H54 (cell line): Measurements from ENCODE around the gene CREB3L1.

Source experiments
- DNase-seq: peaks from one replicate; pipeline ENCODE4 v3.0.0; 2011; ENCODE audit warnings: low spot score, mixed read lengths; ENCODE audit not compliant: insufficient read length
- FAIRE-seq: peaks from 3 replicates; lab custom pipeline; 2011; peaks lifted over from hg19 to GRCh38; lab: Jason Lieb, UNC
- POLR2A ChIP-seq: IDR thresholded peaks from 2 replicates; pipeline ENCODE4 v1.6.1; 2011; ENCODE audit warnings: low read depth, mild to moderate bottlenecking, low read length

Gene CREB3L1

GRCh38 chr11:46277622-46278386 lies at the start of gene CREB3L1:
CREB3L1 (plus strand) TSS chr11:46277662; CDS start chr11:46278112, 450 bp downstream.
- FAIRE-seq (no peak), DNase-seq (no peak)
- TF ChIP-seq POLR2A: peak; percentile 86

DNA sequence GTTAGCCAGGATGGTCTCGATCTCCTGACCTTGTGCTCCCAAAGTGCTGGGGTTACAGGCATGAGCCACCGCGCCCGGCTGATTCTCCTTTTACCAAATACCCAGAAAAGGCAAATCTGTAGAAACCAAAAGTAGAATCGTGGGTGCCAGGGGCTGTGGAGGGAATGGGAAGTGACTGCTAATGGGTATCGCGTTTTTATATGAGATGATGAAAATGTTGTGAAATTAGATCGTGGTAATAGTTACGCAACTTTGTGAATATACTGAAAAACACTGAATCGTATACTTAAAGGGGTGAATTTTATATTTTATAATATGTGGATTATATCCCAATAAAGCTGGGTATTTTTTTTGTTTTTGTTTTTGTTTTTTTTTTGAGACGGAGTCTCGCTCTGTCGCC lies 48.2 kb upstream of the CREB3L1 start:
- no peak for FAIRE-seq
- no peak for DNase-seq
- no peak for TF ChIP-seq POLR2A

DNA sequence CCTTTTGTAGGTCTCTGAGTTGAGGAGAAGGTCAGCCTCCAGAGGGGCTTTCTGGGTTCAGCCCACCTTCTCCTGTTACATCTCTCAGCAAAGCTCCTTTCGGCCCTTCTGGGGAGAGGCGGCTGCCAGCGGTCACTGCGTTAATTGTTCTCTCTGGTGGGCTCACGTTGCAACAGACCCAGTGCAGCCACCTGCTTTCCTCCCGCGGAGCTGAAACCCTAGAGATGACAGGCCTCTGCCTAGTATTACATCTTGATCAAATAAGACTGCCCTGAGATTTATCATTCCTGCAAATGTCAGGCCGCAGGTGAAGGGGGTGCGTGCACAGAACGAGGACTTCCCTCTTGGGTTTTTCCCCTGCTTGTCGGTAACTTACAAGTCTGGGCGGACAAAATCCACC lies 43.2 kb upstream of the CREB3L1 start:
- no peak for TF ChIP-seq POLR2A
- FAIRE-seq (no peak), DNase-seq (no peak)

DNA sequence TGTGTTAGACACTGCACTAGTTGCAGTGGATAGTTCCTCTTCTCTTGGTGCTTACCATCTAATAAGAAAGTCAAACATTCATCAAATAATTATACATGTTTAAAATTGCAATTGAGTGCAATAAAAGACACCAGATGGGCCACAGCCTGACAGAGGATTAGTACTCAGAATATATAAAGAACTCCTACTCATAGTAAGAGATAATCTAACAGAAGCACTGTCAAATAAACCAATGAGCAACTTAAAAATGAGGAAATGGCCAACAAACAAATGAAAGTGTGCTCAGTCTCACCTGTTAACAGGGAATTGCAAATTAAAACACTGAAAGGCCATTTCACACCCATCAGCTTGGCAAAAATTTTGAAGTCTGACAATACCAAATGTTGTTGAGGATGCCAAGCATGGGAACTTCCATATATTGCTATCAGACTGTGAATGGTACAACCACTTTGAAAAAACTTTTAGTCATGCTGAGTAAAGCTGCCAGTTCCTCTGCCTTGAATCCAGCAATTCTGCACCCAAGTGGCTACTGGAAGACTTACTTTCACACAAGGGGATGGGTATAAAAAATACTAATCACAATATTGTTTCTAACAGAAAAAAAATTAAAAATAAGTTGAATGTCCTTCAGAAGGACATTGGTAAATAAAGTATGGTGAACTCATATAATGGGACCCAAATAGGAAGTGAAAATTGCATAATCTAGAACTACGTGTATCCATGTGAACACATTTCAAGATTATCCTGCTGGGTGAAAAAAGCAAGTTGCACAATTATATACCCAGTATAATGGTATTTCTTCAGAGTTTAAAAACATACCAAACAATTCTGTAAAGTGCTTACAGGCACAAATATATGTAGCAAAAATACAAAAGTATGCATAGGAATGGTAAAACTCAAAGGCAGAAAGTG lies 41.4 kb upstream of the CREB3L1 start:
- FAIRE-seq (no peak), DNase-seq (no peak)
- TF ChIP-seq POLR2A: no peak

DNA sequence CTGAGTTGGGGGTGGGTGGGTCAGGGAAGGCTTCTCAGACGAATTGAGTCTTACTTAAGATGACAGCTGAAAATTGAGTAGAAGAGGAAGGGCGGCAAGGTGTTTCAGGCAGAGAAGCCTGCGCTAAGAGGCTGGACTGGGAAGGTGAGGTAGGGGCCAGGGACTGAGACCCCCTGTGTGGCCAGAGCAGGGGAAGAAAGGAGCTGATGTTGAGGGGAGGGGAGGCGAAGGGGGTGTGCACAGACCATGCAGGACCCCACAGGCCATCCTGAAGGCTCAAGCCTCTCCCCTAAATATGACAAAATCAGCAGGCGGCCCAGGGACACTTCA lies 40.6 kb upstream of the CREB3L1 start:
- FAIRE-seq: no peak
- no peak for TF ChIP-seq POLR2A
- no peak for DNase-seq

GRCh38 chr11:46237248-46238077 lies 40.0 kb upstream of the CREB3L1 start:
- peak; percentile 87 for FAIRE-seq
- DNase-seq: peak; percentile 93
- peak; percentile 75 for TF ChIP-seq POLR2A

GRCh38 chr11:46238078-46238966 lies 39.1 kb upstream of the CREB3L1 start:
- no peak for FAIRE-seq
- DNase-seq: no peak
- 0 out of 2 replicates have a peak, but pooled peaks have one; percentile 2 for TF ChIP-seq POLR2A

DNA sequence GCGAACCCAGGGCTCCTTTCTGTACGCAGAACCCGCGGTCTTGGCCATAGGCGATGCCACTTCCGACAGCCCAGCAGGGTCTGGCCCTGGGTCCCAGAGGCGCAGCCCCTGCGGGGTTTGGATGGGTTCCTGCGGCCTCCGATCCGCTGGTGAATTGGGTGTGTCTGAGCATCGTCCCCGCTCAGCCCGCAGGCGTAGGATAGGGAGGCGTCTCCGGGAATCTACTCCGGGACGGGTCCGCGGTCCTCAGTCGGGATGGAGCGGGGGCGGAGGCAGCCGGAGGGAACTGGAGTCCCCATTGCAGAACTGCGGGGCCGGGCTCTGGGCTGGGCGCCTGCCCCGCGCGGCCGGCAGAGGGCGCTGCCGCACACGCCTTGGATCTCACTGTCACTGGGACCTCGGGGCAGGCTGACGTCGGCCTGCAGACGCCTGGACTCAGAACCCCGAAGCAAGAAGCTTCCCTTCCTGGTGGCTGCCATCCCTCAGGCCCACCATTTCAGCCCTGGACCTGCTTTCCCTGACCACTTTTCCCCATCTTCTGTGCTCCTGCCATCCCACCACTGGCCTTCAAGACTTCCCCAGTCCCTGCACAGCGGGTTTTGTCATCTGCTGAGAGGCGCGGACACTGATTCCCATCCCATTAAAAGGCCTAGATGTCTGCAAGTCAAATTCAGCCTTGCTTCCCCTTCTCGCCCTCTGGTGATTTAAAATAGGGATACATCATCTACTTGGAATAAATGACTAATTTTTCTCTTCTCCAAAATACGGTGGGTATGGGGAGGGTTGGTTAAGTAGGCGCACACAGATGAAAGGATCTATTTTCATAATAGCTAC lies 38.3 kb upstream of the CREB3L1 start:
- FAIRE-seq (no peak), DNase-seq (peak; percentile 93)
- no peak for TF ChIP-seq POLR2A

- FAIRE-seq (no peak), DNase-seq (no peak)
- no peak for TF ChIP-seq POLR2A
These were observed 37.7 kb upstream of the CREB3L1 start for GRCh38 chr11:46239801-46240061.

DNA sequence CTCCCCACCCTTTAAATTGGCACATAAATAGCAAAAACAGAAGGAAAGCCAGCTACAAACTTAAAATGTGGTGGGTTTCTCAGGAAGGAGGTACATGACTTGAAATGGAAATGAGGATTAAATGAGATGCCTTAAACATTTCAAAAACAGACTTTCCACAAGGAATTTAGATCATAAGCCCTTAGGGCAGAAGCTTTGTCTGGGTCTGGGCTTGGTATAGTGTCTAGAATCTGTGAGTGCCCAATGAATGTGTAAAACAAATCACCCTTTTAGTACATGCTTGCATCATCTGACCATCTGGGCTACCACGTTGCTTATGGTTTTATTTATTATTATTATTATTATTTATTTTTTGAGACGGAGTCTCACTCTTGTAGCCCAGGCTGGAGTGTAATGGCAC lies 37.1 kb upstream of the CREB3L1 start:
- TF ChIP-seq POLR2A: no peak
- DNase-seq: no peak
- no peak for FAIRE-seq

DNA sequence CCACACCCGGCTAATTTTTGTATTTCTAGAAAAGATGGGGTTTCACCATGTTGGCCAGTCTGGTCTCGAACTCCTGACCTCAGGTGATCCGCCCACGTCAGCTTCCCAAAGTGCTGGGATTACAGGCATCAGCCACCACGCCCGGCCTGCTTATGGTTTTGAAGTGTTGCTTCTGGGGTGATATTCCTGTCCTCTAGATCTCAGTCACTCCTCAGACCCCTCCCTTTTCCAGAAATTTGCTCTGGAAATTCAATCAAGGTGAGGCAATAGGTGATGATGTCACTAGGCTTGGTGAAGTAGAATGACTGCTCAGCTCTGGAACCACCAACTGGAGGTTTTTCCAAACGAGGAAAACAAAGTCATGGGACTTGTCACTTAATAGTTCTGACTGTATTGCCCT lies 36.6 kb upstream of the CREB3L1 start:
- no peak for DNase-seq
- TF ChIP-seq POLR2A: no peak
- no peak for FAIRE-seq

DNA sequence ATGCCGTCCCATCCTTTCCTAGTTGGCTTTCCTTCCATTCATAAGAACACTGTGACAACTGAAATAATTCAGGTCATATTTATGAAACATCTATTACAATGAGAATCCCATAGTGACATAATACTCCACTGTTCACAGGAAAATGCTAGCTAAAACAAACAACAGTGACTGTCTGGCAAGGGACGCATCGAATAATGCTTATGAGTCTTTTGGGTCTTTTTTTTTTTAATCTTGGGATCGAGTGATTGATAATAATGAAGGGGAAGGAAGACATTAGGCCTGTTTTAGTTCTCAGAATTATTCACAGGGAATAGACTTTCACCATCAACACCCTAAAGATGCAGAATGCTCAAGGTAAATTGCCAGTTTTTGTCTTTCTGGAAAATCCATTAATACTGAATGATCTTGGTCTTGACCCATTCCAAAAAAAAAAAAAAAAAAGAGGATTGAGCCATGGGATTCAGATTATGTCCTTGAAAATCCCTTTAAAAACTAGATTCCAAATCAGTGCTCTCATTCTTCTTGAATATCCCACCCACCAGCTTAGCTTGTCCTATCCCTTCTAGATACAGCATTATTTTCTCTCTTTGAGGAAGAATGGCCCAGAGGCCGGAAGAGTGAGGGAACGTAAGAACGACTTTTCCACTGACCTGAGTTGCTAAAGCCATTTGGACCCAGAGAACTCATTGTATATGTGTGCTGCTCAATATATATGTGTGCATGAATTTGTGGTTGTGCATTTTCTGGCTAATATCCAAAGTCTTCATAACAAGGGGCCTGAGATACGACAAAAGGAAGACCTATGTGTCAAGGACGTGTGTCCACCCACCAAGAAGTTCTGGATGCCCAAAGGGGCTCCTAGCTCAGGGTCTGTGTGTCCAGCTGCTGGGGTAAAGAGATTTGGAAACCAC lies 35.2 kb upstream of the CREB3L1 start:
- no peak for FAIRE-seq
- DNase-seq: no peak
- no peak for TF ChIP-seq POLR2A
